CD4-positive, alpha-beta T cell treated with Interleukin-21 for 1 hour (primary cell): Measurements from ENCODE around the gene KIAA0513.
"Not testable (repeated sequence)": the region's sequence is repeated elsewhere in the genome, so short reads cannot be mapped to it uniquely, and the experiment has no call there.

Source experiments
- DNase-seq: peaks from one replicate; pipeline ENCODE4 v3.0.0-alpha.2; 2020

KIAA0513 gene

GRCh38 chr16:85052536-85052935 is 24.9 kb downstream of the KIAA0513 start:
- DNase-seq: no peak

GRCh38 chr16:85054321-85054720 is 26.7 kb downstream of the KIAA0513 start:
- DNase-seq: not testable (repeated sequence)

GRCh38 chr16:85054948-85055492 is 27.4 kb downstream of the KIAA0513 start:
- DNase-seq: no peak

GRCh38 chr16:85055493-85056210 is 28.1 kb downstream of the KIAA0513 start:
- DNase-seq: peak; percentile 85

- no peak for DNase-seq
Observed at GRCh38 chr16:85056211-85056748, 28.7 kb downstream of the KIAA0513 start.

GRCh38 chr16:85057212-85057889 is 29.8 kb downstream of the KIAA0513 start:
- no peak for DNase-seq

GRCh38 chr16:85057948-85058347 is 30.4 kb downstream of the KIAA0513 start:
- no peak for DNase-seq

GRCh38 chr16:85058909-85059308 is 31.3 kb downstream of the KIAA0513 start:
- DNase-seq: no peak

GRCh38 chr16:85061566-85061965 is 34.0 kb downstream of the KIAA0513 start:
- DNase-seq: peak; percentile 23

- DNase-seq: no peak
Observed at GRCh38 chr16:85062323-85062722, 34.7 kb downstream of the KIAA0513 start.

GRCh38 chr16:85062845-85063244 is 35.2 kb downstream of the KIAA0513 start:
- no peak for DNase-seq

- no peak for DNase-seq
Observed at GRCh38 chr16:85064186-85064585, 36.6 kb downstream of the KIAA0513 start.

- DNase-seq: no peak
Observed at GRCh38 chr16:85065099-85065498, 37.5 kb downstream of the KIAA0513 start.

- DNase-seq: no peak
Observed at GRCh38 chr16:85066346-85066885, 38.8 kb downstream of the KIAA0513 start.

- no peak for DNase-seq
Observed at GRCh38 chr16:85067024-85067423, 39.4 kb downstream of the KIAA0513 start.

- no peak for DNase-seq
Observed at GRCh38 chr16:85067426-85067825, 39.8 kb downstream of the KIAA0513 start.

GRCh38 chr16:85068746-85069145 is 41.2 kb downstream of the KIAA0513 start:
- no peak for DNase-seq

- no peak for DNase-seq
Observed at GRCh38 chr16:85069171-85069570, 41.6 kb downstream of the KIAA0513 start.

GRCh38 chr16:85072076-85072860 is 44.7 kb downstream of the KIAA0513 start:
- DNase-seq: no peak

- no peak for DNase-seq
Observed at GRCh38 chr16:85072947-85073346, 45.4 kb downstream of the KIAA0513 start.

GRCh38 chr16:85074225-85074914 is 46.8 kb downstream of the KIAA0513 start:
- DNase-seq: no peak

- no peak for DNase-seq
Observed at GRCh38 chr16:85075236-85075924, 47.8 kb downstream of the KIAA0513 start.
